GM18868 (cell line): Measurements from ENCODE around the gene SHROOM1.

Source experiments
- ATAC-seq: cut with Tn5 transposase; IDR thresholded peaks from one replicate; pipeline ENCODE4 v1.9.1; 2021; ENCODE audit warnings: mild to moderate bottlenecking, moderate library complexity; ENCODE audit not compliant: unreplicated experiment

The SHROOM1 gene

GRCh38 chr5:132854301-132854700 lies 23.9 kb upstream of the SHROOM1 start:
- ATAC-seq, result no peak

DNA sequence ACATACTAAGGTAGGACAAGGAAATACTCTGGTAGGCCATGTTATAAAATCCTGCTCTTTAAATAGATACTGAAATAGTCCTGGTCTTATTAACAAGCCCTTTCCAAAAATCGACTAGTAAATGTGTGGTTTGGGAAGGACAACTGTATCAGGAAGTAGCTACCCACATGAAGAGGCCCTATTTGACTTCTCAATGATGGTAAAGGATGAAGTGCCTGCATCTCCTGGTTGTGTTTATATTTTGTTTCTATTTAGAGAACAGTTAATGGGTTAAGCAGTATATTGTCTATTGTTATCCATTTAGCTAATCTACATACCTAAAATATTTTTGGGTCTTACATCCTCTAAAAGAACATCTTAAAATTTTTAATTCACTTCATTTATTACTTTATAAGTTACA lies 23.3 kb upstream of the SHROOM1 start:
- ATAC-seq, result no peak

GRCh38 chr5:132853323-132853722 lies 22.9 kb upstream of the SHROOM1 start:
- ATAC-seq, result no peak

DNA sequence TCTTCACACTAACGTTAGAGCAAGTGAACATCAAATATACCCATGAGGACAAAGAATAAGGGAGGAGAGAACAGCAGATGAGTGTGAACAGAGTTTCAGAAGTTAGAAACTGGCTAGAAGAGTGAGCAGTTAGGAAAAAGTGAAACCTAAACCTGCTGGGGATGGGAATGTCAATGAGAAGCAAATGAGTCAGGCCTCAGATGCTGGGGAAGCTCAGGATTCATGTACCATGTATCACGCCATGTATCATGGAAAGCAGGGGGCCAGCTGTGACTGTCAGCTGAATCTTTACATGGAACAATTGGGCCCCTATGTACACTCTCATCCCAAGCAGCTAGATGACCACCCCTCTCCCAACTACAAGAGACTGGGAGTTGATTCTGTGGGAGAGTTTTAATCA lies 19.6 kb upstream of the SHROOM1 start:
- ATAC-seq, result no peak

- no peak for ATAC-seq
Observed at GRCh38 chr5:132849347-132849746, 18.9 kb upstream of the SHROOM1 start.

DNA sequence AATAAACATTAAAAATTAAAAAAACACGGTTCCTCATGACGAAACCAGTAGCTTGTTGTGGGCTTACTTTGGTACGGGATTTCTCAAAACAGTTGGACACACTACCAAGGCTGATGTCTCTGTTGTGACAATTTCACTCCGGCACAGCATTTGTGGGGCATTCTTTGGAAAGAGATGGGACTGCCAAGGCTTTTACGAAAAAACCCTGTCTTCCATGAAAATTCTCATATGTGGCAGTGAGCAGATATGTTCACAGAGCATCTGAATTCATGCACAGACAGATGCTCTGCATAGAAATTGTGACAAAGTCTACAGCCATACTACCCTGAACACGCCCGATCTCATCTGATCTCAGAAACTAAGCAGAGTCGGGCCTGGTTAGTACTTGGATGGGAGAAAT lies 17.8 kb upstream of the SHROOM1 start:
- ATAC-seq, result no peak

DNA sequence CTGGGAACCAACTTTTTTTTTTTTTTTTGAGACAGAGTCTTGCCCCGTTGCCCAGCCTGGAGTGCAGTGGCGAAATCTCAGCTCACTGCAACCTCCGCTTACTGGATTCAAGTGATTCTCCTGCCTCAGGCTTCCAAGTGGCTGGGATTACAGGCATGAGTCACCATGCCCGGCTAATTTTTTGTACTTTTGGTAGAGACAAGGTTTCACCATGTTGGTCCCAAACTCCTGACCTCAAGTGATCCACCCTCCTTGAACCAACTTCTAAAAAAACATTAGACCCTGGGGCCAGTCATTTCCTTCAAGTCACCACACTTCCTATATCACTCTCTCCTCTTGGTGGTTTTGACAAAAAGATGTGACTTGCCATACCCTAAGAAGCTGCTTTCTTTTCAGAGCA lies 10.9 kb upstream of the SHROOM1 start:
- ATAC-seq, result no peak

DNA sequence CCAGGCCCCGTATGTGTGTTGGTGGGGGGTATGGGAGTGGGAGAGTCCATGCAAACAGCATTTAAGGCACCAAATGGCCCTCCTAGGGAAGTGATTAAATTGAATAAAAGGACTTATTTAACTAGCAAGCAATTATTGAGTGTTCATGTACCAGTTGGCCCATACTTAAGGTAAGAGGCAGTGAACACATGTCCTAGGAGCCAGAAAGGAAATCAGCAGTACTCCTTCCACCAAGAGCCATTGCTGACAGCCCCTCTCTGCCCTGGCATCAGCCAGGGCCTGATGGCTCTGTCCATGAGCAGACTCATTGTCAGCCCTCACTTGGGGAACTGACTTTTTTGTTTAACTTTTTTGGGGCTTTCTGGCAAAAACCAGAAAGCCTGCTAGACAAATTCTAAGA lies 10.4 kb upstream of the SHROOM1 start:
- ATAC-seq, result no peak

- no peak for ATAC-seq
Observed at GRCh38 chr5:132840313-132840712, 9.9 kb upstream of the SHROOM1 start.

DNA sequence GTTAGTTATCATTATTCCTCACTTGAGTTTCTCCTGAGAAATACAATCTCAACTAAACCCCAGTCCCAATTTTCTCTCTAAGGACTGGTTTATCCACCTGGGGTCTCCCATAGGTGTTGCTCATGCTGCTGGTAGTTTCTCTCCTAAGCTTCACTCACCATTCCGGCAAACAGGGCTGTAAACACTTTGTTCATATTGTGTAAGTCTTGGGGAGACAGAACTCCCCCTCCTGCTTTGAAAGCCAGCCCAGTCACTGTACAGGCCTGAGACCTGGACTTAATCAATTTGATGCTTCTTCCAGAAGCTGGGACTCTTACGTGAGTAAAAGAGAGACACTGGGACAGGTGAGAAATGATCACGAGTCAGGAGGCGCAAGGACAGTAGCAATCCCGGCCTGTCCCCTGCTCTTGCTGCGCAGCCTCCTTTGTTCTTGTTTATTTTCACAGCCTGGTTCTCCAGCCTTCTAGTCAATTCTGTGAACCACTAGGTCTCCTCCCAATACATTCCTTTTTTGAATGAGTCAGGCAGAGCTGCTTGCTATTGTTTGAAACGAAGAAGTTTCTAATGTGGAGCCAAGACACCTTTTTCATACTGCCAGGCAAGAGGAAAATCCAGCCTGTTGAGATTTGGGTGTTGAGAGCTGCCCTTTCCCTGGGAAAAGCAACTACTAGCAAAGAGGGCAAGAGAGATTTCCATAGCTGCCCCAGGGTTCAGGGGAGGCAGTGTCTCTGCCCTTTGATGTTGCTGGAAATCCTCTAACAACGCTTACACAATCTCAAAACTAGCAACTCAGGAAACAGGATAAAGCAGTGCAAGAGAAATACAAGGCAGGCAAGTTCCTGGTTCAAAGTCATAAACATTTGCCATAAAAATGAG lies 9.2 kb upstream of the SHROOM1 start:
- no peak for ATAC-seq

DNA sequence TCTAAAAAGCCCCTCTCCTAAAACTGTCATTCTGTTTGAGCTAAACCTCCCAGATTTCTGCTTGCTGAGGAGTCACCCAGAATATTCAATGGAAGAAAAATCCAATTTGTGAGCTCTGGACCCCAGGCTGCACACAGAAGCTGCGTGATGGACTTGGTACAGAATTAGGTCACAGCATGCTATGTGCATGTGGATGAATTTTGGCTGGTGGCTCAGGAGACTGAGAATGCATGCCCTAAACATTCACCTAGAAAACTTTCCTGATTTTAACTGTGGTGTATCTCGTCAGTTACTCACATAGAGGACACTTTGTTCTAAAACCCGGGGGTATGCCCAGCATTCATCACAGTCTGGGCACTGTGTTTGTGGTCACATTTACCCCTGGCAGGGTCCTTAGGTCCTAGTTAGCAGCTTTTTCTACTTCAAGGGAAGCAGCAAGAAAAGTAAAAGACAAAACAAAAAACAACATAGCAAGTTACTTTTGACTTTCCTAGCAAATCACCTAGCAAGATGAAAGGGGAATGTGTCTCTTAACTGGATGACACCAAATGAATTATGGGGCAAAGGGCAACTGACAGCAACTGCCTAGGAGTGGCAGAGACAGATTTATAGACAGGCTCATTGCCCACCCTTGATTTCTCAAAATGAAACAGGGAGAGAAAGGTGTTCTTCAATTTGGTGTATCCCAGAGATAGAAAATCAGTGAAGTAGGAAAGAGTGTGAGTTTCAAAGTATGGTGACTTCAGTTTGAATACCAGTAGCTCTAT lies 8.3 kb upstream of the SHROOM1 start:
- ATAC-seq, result no peak

GRCh38 chr5:132837868-132838267 lies 7.4 kb upstream of the SHROOM1 start:
- ATAC-seq, result no peak

- ATAC-seq, result no peak
Observed at GRCh38 chr5:132836852-132837251, 6.4 kb upstream of the SHROOM1 start.

GRCh38 chr5:132834057-132834456 lies 3.6 kb upstream of the SHROOM1 start:
- no peak for ATAC-seq

DNA sequence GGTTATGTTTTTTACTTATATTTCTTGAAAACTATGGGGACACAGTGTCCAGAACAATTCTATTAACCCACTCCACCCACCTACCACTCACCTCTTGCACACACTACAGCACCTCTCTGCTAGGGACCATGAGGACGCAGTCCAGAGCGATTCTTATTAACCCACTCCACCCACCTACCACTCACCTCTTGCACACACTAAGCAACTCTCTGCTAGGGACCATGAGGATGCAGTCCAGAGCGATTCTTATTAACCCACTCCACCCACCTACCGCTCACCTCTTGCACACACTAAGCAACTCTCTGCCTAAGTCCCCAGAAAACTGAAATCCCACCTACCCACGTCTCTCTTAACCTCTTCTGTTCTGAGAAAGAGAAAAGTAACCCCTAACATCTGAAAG lies 2.2 kb upstream of the SHROOM1 start:
- no peak for ATAC-seq

DNA sequence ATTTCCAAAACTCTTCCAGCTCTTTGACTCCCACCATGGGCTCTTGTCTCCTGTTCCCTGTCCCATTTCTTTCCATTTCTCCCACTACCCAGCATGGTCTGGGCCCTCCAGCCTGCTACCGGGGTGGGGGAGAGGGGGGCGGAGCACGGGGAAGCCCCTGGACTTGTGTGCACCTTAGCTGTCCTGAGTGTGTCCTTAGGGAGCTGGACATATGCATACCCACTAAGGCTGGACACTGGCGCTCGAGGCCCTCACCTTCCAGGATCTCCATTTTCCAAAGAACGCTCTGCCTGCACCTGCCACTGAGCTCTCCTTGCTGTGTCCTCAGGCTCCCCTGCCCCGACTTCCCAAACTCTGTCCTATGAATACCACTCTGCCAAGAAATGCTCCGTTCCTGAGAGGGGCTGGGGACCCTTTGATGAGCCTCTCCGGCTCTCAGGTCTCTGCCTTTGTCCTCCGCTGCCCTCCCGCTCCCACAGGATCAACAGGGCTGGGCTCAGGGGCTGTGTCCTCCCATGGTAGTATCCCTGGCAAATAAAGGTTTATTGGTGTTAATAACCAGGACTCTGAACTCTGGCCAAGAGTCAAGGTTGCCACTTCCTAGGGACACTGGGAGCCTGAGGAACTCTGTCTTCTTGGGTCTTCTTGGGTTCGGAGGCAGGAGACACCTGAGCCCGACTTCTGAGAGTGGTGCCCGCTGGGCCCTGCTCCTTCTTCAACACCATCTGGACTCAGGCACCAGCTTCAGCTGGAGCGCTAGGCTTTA lies 831 bp upstream of the SHROOM1 start:
- no peak for ATAC-seq

- peak; percentile 73 for ATAC-seq
Observed at GRCh38 chr5:132829742-132830435, 558 bp downstream of the SHROOM1 start.

DNA sequence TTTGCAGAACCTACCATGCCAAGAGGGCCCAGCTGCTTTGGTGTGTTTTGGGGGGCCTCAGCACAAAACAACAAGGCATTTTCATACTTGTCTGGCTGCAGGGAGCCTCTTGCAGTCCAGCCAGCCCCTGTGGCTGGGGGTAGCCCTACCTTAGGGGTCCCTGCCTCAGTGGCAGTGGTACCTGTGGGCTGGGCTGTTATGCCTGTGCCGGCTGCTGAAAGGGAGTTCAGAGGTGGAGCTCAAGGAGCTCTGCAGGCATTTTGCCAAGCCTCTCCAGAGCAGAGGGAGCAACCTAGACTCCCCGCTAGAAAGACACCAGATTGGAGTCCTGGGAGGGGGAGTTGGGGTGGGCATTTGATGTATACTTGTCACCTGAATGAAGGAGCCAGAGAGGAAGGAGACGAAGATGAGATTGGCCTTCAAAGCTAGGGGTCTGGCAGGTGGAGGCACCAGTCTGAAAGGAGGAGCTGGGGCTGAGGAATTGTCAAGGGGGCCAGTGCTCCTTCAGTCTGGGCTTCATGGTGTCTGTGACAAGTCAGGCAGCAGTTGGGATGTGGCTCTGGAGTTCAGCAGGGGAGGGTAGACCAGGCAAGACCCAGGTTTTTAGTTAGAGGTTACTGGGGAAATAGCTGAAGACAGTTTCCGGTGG lies 1.5 kb downstream of the SHROOM1 start:
- no peak for ATAC-seq

GRCh38 chr5:132827943-132828673 lies 2.3 kb downstream of the SHROOM1 start:
- ATAC-seq, result no peak
